Smooth muscle cell of the coronary artery (primary cell): Measurements from ENCODE around the gene FNDC11. TPM values are rescaled to one million over a fixed set of nuclear protein-coding genes. Genes with fewer than 3 reads are reported as not detected.

ENCODE experiments used
- total RNA-seq: library from RNA; depleted of rRNA; stranded (reverse); fragments of >200 nt; gene quantifications from 2 replicates; pipeline ENCODE4 v1.2.3, GENCODE V29; 2014; ENCODE audit warnings: low replicate concordance

Gene FNDC11, protein sequence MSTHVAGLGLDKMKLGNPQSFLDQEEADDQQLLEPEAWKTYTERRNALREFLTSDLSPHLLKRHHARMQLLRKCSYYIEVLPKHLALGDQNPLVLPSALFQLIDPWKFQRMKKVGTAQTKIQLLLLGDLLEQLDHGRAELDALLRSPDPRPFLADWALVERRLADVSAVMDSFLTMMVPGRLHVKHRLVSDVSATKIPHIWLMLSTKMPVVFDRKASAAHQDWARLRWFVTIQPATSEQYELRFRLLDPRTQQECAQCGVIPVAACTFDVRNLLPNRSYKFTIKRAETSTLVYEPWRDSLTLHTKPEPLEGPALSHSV
- total RNA-seq = 0.12 and 0.30 TPM in 2 replicates

DNA sequence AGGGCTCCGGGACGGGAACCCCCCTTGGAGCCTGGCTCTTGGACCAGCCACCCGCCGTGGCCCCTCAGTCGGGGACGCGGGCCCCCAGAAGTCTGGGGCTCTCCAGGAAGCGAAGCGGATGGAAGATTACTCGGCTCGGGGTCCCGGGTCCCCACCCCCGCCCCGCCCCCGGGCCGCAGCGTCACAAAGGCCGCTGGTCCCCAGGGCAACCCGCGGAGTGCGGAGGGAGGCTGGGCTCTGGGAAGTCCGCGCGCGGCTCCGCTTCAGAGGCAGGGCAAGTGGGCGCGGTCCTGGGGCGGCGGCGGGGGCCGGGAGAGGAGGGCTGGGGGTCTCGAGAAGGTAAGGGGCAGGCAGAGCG lies at the start of gene FNDC11:
FNDC11 (plus strand) TSS at position 227 of the 358 bp plus-strand sequence. CDS start 1,505 bp downstream, outside the sequence.

DNA sequence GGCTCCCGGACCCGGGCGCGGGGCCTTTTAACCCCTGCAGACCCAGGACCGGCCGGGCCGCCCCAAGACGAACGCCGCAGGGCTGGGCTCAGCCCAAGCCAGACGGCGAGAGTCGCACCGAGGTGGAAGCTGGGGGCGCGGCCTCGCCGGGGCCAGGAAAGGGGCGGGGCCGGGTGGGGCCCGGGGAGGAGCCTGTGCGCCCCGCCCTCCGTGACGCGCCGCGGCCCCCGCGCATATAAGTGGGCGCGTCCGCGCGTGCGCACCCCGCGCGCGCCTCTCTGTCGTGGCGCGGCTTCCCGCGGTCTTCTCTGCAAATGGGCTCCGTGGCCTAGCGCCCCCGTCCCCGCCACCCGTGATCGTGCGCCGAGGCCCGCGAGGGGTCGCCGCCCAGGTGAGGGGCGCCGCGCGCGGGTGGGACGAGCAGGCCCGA lies 33.4 kb upstream of the FNDC11 start, which contains the start of gene PPDPF:
PPDPF (plus strand) TSS at position 262 of the 430 bp plus-strand sequence. CDS start 544 bp downstream, outside the sequence.

DNA sequence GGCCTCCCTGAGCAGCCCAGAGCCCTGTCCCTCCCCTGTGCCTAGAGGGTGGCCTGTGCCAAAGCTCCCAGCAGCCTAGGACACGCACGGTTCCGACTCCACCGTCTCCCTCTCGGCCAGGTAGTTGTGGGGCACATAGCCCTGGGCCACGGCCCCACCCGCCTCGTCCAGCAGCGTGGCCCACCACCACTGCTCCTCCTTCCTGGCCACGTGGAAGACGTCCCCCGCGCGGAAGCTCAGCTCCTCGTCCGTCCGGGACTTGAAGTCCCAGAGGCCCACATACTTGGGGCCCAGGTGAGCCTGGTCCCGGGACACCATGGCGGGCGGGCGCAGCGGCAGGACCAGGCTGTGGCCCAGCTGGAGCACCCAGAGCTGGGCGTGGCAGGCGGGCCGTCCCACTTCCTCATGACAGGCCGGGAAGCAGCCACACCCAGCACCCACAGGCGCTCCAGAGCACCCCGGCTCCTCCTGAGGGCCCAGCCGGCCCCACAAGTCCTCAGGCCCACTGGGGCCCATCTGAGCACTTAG lies 16.9 kb upstream of the FNDC11 start, which contains the start of gene PTK6:
PTK6 (minus strand) TSS at position 380 of the 528 bp plus-strand sequence; CDS start at position 318, 62 bp downstream.

DNA sequence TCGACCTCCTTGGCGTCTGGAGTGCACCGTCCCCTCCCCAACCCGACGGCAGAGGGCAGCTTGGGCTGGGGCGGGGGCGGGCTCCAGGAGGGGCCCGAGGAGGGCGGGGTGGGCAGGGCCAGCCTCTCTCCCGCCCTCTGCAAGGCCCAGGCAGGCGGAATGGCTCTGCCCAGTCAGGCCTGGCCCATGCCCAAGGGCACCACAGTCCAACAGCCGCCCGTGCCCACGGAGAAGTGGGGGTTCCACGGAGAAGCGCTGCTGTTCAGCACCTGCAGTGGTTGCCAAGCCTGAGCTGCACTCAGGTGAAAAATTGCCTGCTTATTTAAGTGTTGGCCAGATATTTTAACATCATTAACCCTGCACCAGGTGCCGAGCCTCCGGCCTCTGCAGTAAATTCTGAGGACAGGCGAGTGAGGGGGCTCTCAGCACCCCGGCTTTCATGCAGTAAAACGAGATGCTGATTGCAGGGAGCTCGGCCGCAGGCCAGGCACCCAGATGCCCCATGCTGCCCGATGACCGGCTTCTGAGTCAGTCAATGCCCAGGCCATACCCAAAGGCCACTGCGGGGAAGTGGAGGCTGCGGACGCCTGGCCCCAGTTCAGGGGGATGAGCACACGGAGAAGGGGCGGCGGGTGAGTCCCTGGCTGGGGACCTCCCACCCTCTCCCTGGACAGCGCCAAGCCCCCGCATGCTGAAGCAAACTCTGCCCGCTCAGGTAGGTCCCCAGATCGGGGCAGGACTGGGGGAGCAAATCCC lies 6.1 kb upstream of the FNDC11 start, which contains the start of gene SRMS:
SRMS (minus strand) TSS at position 25 of the 756 bp plus-strand sequence. CDS start 286 bp downstream, outside the sequence.

DNA sequence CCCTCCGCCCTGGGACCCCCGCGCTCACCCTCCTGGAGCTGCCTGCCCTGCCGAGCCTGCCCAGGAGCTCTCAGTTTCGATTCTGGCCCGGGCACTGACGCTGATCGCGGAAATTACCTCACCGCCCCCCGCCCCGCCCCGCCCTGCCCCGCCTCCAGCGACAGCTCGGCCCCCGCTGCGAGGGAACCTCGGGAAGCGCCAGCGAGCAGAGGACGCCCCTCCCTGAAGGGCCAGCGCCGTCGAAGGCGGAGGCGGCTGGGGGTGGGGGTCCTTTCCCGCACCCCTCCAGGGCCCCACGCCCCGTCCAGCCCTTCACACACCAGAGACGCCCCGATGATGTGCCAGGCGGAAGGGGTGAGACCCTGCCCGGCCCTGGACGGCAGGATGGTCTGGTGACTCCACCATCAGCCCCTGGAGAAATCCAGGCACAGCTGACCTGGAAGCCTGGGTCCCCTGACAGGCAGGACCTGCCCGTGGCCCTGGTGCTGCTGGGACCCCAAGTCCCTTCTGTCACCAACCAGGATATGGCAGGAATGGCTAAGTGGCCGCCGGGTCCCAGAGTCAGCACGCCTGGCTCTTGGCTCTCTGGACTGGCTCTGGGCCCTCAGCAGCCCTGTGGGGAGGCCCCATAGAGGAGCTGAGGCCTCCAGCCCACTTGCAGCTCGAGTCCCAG lies 20.3 kb downstream of the FNDC11 start, which contains the start of gene HELZ2:
HELZ2 (minus strand) TSS at position 84 of the 673 bp plus-strand sequence. CDS start 1,854 bp downstream, outside the sequence.

Other genes with a start within 250 kb of the FNDC11 start
- gene CHRNA4, start 192.8 kb upstream of the FNDC11 start, total RNA-seq = not detected in 2 replicates
- gene KCNQ2, start 81.5 kb upstream of the FNDC11 start, total RNA-seq = not detected in 2 replicates
- 0.47 and 2.5 TPM in 2 replicates for gene EEF1A2, start 55.1 kb upstream of the FNDC11 start, total RNA-seq
- 8.0 and 19.2 TPM in 2 replicates for gene PPDPF, start 33.4 kb upstream of the FNDC11 start, total RNA-seq
- gene PTK6, start 16.8 kb upstream of the FNDC11 start, total RNA-seq = under 0.01 TPM in 1 of 2 replicates, not detected in the other
- not detected in 2 replicates for gene SRMS, start 6.4 kb upstream of the FNDC11 start, total RNA-seq
- gene HELZ2, start 20.1 kb downstream of the FNDC11 start, total RNA-seq = 21.7 and 37.2 TPM in 2 replicates
- 5.6 and 6.8 TPM in 2 replicates for gene GMEB2, start 72.9 kb downstream of the FNDC11 start, total RNA-seq
- gene STMN3, start 99.3 kb downstream of the FNDC11 start, total RNA-seq = 2.0 and 6.7 TPM in 2 replicates
- gene RTEL1, start 104.2 kb downstream of the FNDC11 start, total RNA-seq = 9.2 and 12.5 TPM in 2 replicates
- 0.68 and 7.8 TPM in 2 replicates for gene TNFRSF6B, start 142.5 kb downstream of the FNDC11 start, total RNA-seq
- gene ARFRP1, start 153.8 kb downstream of the FNDC11 start, total RNA-seq = 40.9 and 87.1 TPM in 2 replicates
- gene ZGPAT, start 153.9 kb downstream of the FNDC11 start, total RNA-seq = 15.3 and 28.8 TPM in 2 replicates
- gene LIME1, start 182.5 kb downstream of the FNDC11 start, total RNA-seq = 1.4 and 2.3 TPM in 2 replicates
- 12.9 TPM in 2 replicates for gene SLC2A4RG, start 185.6 kb downstream of the FNDC11 start, total RNA-seq